ENCODE data around the gene ZFP82. TPM values are rescaled to one million over a fixed set of nuclear protein-coding genes. Genes with fewer than 3 reads are reported as not detected.

The ZFP82 gene
- 6.9 TPM for total RNA-seq

DNA sequence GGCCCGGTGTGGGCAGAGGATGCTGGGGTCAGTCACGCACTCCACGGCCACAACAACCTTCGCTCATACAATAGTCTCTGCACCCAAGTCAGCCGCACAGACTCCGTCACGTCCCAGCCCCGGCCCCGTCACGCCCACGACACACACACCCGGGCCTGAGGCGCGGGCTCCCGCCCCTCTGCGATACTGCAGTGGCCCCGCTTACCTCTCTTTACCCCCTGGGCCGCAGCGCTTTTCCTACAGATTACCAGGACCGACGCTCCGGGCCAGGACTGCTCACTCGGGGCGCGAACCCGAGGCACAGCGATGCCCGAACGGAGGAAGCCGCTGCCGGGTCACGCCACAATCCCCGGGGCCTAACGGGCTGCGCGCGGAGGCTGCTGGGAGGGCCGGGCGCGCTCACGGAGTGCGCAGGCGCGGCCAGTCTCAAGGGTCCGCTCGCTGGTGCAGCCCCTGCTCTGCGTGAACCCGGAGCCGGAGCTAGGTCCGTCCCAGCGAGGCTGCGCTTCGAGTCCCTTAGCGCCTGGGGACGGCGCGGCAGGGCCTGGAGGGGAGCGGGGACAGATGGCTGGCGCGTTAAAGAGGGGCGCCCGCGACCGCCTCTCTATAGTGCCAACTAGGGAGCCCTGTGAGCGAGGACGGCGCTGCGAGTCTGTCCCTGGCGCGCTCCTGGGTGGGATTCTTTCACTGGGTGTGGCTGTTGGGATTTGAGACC is at the start of gene ZFP82:
TSS of gene ZFP82 (minus strand) at position 358 of the 715 bp plus-strand sequence. CDS start 8,855 bp downstream, outside the sequence.
- DNase-seq (ENCODE audit: low spot score): peak; percentile 79

DNA sequence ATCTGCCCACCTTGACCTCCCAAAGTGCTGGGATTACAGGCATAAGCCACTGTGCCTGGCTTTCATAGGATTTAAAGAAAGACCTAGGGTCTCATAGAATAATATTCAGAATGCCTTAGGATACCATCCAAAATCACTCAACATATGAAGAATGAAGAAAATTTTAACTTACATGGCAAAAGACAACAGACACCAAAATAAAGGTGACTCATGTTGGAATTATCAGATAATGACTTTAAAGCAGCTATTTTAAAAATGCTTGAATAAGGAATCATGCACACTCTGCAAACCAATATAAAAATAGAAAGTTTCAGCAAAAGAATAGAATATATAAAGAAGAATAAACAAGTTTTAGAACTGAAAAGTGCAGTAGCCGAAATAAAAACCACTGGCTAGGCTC is 41.6 kb upstream of the ZFP82 start:
- DNase-seq (ENCODE audit: low spot score): no peak

- DNase-seq (ENCODE audit: low spot score): no peak
These were observed 38.4 kb upstream of the ZFP82 start for GRCh38 chr19:36456831-36457230.

DNA sequence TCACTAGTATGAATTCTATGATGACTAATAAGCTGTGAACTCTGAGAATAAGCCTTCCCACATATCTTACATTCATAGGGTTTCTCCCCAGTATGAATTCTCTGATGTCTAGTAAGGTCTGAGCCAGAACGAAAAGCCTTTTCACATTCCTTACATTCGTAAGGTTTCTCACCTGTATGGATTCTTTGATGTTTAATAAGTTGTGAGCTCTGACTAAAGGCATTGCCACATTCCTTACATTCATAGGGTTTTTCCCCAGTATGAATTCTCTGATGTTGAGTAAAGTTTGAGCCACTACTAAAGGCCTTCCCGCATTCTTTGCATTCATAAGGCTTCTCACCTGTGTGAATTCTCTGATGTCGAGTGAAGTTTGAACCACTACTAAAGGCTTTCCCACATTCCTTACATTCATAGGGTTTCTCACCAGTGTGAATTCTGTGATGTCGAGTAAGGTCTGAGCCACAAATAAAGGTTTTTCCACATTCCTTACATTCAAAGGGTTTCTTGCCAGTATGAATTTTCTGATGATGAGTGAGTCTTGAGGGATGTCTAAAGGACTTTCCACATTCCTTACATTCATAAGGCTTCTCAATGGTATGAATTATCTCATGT is 30.7 kb upstream of the ZFP82 start:
- no peak for DNase-seq (ENCODE audit: low spot score)

DNA sequence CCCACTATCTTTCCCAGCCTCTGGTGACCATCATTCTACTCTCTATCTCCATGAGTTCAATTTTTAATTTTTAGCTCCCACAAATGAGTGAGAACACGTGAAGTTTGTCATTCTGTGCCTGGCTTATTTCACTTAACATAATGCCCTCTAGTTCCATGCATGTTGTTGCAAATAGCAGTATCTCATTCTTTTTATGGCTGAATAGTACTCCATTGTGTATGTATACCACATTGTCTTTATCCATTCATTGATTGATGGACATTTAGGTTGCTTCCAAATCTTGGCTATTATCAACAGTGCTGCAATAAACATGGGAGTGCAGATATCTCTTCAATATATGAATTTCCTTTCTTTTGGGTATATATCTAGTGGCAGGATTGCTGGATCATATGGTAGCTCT is 22.9 kb upstream of the ZFP82 start:
- no peak for DNase-seq (ENCODE audit: low spot score)

GRCh38 chr19:36436531-36436930 is 18.1 kb upstream of the ZFP82 start:
- no peak for DNase-seq (ENCODE audit: low spot score)

DNA sequence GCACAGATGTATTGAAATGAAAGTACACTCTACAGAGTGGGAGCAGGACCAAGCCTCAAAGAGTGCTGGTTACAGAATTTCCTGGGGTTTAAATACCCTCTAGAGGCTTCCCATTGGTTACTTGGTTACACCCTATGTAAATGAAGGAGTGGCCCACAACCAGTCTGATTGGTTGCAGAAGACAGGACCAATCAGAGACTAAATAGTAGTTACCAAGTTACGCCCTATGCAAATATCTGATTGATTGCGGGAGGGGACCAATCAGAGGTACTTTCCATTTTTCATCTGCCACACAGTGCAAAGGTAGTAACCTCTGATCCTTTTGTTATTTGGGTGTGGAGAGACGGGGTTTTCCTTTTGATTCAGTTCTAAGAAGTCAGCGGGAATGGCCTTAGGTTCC is 5.5 kb upstream of the ZFP82 start:
- no peak for DNase-seq (ENCODE audit: low spot score)

- no peak for DNase-seq (ENCODE audit: low spot score)
These were observed 3.5 kb upstream of the ZFP82 start for GRCh38 chr19:36421749-36422481.

DNA sequence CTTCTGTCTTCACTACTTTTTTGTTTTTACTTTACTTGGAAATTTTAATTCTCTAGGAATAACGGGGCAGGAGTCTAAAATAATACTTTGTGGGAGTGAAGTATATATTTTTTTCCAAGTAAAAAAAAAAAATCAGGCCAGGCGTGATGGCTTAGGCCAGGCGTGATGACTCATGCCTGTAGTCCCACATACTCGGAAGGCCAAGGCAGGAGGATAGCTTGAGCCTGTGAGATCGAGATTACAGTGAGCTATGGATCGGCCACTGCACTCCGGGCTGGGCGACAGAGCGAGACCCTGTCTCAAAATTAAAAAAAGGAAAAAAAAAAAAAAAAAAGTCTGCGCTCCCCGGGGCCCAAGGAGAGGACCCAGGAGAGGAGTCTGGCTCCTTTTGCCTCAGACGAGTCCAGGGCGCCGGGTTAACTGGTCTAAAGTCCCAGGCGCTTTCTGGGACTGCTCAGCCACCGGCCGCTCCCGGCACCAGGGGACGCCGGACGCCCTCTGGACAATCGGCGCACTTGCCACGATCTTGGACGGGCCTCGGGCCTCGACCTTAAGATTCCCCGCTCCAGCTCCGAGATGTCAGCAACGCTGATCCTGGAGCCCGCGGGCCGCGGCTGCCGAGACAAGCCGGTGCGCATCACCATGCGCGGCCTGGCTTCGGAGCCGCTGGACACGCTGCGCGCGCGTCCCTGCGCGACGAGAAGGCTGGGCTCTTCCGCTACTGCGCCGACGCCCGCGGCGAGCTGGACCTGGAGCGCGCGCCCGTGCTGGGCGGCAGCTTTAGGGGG is 2.7 kb upstream of the ZFP82 start:
- DNase-seq (ENCODE audit: low spot score): peak; percentile 14

DNA sequence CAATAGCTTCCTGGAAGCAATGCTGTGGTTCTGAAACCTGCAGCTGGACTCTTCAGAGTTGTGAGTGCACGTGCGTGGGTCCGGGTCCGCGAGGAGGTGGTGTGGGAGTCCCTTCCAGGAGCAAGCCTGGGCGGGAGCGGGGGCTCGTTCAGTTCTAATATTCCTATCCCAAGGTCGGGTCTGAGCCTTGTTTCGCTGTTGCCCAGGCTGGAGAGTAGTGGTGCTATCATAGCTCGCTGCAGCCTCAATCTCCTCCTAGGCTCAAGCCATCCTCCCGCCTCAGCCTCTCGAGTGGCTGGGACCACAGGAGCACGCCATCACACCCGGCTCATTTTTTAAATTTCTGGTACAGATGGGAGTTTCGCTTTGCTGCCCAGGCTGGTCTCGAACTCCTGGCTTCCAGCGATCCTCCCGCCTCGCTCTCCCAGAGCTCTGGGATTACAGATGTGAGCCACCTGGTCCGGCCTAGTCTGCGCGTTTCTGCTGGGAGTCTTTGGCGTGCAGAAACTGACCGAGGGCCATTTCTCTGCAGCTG is 625 bp downstream of the ZFP82 start:
- DNase-seq (ENCODE audit: low spot score): no peak

DNA sequence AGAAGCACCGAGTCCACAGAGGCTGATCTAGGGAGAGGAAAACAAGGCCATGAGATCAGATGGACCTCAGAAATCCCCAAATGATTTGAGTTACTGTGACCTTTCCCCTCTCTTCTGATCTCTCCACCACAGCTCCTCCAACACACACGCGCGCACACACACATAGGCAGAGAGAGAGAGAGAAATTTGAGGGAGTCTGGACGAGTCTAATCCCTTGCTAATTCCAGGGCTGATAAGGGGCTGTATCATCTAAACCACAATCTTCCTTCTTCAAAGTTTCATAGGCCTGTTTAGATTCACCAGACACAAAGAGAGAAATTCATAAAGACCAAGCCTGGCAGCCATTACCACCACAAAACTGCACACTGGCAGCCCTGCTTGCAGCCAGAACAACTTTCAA is 8.6 kb downstream of the ZFP82 start:
- DNase-seq (ENCODE audit: low spot score): no peak

DNA sequence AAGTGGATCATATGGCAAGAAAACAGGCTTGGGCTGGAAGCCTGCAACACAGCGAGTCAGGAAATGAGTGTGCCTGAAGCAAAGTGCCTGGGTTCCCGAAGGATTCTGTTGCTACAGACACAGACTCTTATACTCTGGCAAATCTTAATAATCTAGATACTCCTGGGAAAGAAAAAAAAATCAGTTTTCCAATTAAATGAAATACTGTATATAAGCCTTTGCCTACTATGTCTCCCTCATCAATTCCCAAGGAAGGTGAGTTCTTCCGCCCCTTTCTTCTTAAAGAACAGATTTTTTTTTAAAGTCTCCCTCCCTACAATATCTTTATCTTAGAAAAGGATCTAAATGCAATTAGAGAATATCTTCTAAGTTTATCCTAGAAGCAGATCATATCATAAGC is 10.3 kb downstream of the ZFP82 start:
- DNase-seq (ENCODE audit: low spot score): no peak

- DNase-seq (ENCODE audit: low spot score): no peak
These were observed 13.9 kb downstream of the ZFP82 start for GRCh38 chr19:36404498-36404897.

GRCh38 chr19:36401475-36401874 is 17.0 kb downstream of the ZFP82 start:
- DNase-seq (ENCODE audit: low spot score): no peak

DNA sequence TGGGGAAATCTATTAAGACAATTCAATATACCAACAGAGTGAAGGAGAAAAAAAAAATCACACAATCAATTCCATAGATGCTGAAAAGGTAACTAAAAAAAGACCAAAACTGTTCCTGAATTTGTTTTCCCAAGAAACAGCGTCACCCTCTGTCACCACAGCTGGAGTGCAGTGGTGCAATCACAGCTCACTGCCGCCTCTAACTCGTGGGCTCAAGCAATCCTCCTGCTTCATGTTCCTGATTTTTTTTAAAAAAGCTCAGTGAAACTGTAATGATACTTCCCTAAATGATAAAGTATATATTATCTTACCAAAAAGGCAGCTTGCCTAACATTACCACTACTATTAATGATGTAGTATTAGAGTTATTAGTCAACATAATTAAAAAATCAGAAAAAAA is 19.9 kb downstream of the ZFP82 start:
- DNase-seq (ENCODE audit: low spot score): no peak

DNA sequence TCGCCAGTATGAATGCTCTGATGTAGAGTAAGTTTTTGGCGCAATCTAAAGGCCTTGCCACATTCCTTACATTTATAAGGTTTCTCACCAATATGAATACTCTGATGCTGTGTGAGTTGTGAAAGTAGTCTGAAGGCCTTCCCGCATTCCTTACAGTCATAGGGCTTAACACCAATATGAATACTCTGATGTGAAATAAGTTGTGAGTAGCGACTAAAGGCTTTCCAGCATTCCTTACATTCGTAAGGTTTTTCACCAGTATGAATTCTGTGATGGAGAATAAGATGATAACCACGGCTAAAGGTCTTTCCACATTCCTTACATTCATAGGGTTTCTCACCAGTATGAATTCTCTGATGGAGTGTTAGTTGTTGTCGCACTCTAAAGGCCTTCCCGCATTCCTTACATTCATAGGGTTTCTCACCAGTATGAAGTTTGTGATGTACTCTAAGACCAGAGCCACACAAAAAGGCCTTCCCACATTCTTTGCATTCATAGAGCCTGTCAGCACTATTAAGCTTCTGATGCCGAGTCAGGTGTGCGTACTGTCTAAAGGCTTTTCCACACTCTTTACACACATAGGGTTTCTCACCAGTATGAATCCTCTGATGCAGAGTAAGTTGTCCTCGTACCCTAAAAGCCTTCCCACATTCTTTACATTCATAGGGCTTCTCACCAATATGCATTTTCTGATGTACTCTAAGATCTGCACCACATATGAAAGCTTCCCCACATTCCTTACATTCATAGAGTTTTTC is 25.3 kb downstream of the ZFP82 start:
- no peak for DNase-seq (ENCODE audit: low spot score)

- no peak for DNase-seq (ENCODE audit: low spot score)
These were observed 39.0 kb downstream of the ZFP82 start for GRCh38 chr19:36379510-36379819.

DNA sequence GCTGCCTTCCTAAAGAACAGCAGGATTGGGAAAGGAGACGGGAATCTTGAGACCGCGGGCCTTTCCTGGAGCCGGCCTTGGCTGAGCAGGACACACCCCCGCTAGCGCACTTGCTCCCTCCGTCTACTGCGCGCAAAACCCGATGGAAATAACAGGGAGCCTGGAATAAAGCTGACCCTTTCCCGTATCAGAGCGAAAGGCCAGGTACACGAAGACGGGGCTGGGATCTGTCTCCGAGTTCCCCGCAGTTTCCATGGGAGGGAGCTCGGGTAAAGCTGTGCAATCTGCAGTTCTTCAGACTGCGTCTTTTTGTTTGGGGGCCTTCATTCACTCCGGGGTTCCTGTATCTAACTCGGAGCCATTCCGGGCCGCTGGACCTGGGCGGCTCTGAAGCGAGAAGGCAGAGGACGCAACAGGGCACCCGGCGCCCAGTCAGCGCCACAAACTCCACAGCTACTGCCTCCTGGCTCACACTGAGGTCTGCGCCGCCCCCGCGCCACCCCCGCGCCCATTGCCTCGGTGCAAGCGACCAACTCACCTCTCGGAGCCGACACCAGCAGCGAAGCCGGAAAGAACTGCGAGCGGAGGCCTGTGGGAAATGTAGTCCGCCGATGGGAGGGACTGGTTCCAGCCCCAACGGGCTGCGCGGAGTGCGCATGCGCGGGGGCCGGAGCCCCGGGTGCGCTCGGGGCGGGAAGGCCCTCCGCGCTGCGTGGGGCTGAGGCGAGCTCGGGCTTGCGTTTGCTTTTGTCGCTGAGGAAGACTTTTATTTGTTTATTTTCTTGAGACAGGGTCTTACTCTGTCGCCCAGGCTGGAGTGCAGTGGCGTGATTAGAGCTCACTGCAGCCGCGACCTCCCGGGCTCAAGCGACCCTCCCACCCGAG is 39.6 kb downstream of the ZFP82 start, which contains the start of gene ZFP14:
TSS of gene ZFP14 (minus strand) at position 577 of the 885 bp plus-strand sequence. CDS start 11,309 bp downstream, outside the sequence.
- peak; percentile 95 for DNase-seq (ENCODE audit: low spot score)

- no peak for DNase-seq (ENCODE audit: low spot score)
These were observed 40.8 kb downstream of the ZFP82 start for GRCh38 chr19:36377541-36378178.
